ENCODE data around the gene CNTN1. TPM values are rescaled to one million over a fixed set of nuclear protein-coding genes. Genes with fewer than 3 reads are reported as not detected.

CNTN1 gene
- total RNA-seq, 2 donors from 2014 or later = not detected

DNA sequence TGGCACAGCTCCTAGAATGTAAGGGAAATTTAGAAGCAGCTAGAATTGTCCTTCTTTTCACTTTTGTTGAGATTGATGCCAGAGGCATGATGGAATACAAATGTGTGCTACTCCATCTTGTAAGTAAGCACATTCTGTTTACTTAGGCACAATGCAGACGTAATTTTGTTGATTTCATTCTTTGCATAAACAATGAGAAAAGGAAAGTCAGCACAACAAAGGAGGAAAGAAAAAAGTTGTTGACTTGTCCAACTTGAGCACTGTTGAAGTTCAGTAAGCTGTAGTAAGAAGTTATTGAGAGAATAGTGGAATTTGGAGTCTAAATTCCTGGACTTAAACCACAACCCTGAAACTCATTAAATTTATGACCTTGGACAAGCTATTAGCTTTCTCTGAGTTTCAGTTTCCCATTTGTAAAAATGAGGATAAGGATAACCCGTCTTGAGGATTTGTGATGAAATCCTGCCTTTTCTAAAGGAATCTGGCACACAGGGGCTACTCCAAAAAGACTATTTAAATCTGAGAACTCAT, 19.4 kb upstream of the CNTN1 start:
- ATAC-seq = no peak
- H3K4me1 Mint-ChIP-seq = no peaks in the 10 kb centered on the region
- no peaks in the 10 kb centered on the region for H3K36me3 Mint-ChIP-seq (ENCODE audit: low read depth)
- no peaks in the 10 kb centered on the region for H3K9me3 ChIP-seq (ENCODE audit: control insufficient read depth, low read length, poor library complexity, severe bottlenecking)
- no peaks in the 10 kb centered on the region for H3K27me3 Mint-ChIP-seq
- H3K4me3 Mint-ChIP-seq = no peak overlapping the region
- no peak overlapping the region for H3K27ac Mint-ChIP-seq
- no peak for DNase-seq

DNA sequence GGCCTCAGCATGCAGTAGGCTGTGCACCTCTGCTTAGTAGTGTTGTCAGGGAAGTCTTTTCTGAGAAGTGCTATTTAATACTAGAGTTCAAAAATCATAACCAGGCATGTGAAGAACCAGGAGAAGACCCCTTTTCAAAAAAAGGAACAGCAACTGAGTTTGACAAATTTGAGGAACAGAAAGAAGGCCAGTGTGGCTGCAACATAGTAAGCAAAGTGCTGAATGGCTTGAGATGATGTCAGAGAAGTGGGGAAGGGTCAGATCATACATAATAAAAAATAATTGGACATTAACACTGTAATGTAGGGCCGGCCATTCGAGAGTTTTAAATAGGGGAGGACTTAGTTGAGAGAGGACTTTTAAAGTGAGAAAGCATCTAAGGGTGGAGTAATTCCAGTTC, 11.1 kb upstream of the CNTN1 start:
- H3K9me3 ChIP-seq (ENCODE audit: control insufficient read depth, low read length, poor library complexity, severe bottlenecking) = no peaks in the 10 kb centered on the region
- Mint-ChIP-seq H3K36me3 (ENCODE audit: low read depth) (no peaks in the 10 kb centered on the region), H3K27ac (no peak overlapping the region), H3K4me3 (no peak overlapping the region), H3K4me1 (no peaks in the 10 kb centered on the region), H3K27me3 (no peaks in the 10 kb centered on the region)
- no peak for DNase-seq
- ATAC-seq = no peak

DNA sequence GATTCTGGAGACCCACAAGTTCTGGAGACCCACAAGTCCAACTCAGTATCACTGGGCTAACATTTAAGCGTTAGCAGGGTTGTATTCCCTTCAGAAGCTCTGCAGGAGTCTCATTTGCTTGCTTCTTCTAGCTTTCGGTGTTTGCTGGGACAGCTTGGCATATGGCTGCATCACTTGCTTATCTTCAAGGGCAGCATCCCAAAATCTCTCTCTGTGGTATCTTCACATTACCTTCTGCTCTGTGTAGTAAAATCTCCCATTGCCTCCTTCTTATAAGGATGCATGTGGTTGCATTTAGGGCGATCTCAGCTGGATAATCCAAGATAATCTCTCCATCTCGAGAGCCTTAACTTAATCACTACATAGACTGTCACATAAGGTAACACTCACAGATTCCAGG, 7.3 kb upstream of the CNTN1 start:
- H3K27ac Mint-ChIP-seq = no peak overlapping the region
- DNase-seq (no peak), ATAC-seq (no peak)
- no peak overlapping the region for H3K4me3 Mint-ChIP-seq
- no peaks in the 10 kb centered on the region for H3K36me3 Mint-ChIP-seq (ENCODE audit: low read depth)
- H3K9me3 ChIP-seq (ENCODE audit: control insufficient read depth, low read length, poor library complexity, severe bottlenecking) = no peaks in the 10 kb centered on the region
- H3K4me1 Mint-ChIP-seq = no peaks in the 10 kb centered on the region
- H3K27me3 Mint-ChIP-seq = no peaks in the 10 kb centered on the region

DNA sequence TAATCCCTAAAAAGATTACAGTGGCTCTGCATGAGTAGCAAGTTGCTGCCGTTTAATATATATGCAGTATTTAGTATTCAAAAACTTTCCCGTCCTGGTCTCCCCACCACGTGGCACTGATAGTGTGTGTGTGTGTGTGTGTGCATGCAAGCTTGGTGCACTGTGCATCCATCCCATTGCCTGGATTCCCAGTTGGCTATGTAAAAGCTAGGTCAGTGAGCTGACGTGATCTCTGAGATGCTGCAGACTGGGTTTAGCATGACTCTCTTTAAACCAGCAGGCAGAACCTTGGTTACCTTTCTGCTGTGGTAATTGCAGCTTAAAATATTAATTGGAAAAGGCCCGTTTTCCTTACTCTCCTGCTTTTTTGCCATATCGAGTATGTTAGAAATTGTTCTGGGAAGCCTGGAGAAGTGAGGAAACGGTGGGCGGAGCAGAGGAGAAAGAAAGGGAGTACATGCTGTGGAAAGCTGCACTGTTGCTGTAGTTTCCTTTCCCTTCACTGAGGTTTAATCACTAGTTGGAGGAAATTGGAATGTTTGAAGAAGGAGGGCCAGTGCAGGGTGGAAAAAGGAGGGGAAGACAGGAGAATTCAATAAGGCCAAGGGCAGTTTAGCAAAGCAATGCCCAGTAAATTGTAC, 4.0 kb upstream of the CNTN1 start:
- DNase-seq = no peak
- ATAC-seq = no peak
- Mint-ChIP-seq H3K4me1 (no peaks in the 10 kb centered on the region), H3K4me3 (no peak overlapping the region), H3K36me3 (ENCODE audit: low read depth) (no peaks in the 10 kb centered on the region), H3K27me3 (peaks cover 11% of the 10 kb centered on the region), H3K27ac (no peak overlapping the region)
- H3K9me3 ChIP-seq (ENCODE audit: control insufficient read depth, low read length, poor library complexity, severe bottlenecking) = no peaks in the 10 kb centered on the region

DNA sequence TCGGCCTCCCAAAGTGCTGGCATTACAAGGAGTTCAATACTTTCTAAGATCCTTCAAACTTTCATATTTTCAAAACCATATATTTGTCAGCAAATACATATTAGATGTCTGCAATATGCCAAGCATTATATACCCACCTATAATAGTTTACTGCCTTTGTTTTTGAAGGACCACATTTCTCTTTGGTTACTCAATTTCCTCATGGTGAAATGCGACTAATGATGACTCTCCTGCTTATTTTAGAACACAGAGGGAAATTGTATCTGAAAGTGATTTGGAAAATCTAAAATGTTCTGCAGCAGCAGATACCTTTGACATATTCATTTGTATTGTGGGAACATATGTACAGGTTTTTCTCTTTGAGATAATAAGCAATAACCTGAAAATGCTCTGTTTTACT, 2.7 kb upstream of the CNTN1 start:
- ATAC-seq (no peak), DNase-seq (no peak)
- H3K9me3 ChIP-seq (ENCODE audit: control insufficient read depth, low read length, poor library complexity, severe bottlenecking) = no peaks in the 10 kb centered on the region
- peaks cover 19% of the 10 kb centered on the region for H3K27me3 Mint-ChIP-seq
- H3K4me1 Mint-ChIP-seq = no peaks in the 10 kb centered on the region
- H3K36me3 Mint-ChIP-seq (ENCODE audit: low read depth) = no peaks in the 10 kb centered on the region
- no peak overlapping the region for H3K27ac Mint-ChIP-seq
- no peak overlapping the region for H3K4me3 Mint-ChIP-seq

DNA sequence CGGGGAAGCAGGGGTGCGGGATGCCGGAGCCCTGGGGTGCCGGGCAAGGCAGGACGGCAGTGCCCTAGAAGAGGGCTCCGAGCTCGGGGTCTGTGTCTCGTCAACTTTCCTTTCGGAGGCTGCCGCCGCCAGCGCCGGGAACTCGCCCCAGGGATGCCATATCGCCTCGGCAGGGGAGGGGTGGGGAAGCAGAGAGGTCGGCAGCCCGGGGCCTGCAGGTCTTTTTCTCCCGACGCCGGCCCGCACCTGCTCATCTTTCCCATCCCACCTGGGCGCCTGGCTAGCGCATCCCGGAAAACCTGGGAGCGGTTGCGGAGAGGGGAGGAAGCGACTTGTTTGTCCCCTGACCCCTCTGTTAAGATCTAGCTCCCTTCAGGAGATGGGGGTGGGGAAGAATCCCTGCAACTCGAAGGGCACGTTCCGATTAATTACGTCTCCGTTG, 547 bp downstream of the CNTN1 start:
- peak overlapping the region; percentile 55 for H3K4me3 Mint-ChIP-seq
- no peaks in the 10 kb centered on the region for H3K9me3 ChIP-seq (ENCODE audit: control insufficient read depth, low read length, poor library complexity, severe bottlenecking)
- H3K4me1 Mint-ChIP-seq = no peaks in the 10 kb centered on the region
- DNase-seq = no peak
- no peaks in the 10 kb centered on the region for H3K36me3 Mint-ChIP-seq (ENCODE audit: low read depth)
- no peak overlapping the region for H3K27ac Mint-ChIP-seq
- H3K27me3 Mint-ChIP-seq = peaks cover 25% of the 10 kb centered on the region
- ATAC-seq = no peak

DNA sequence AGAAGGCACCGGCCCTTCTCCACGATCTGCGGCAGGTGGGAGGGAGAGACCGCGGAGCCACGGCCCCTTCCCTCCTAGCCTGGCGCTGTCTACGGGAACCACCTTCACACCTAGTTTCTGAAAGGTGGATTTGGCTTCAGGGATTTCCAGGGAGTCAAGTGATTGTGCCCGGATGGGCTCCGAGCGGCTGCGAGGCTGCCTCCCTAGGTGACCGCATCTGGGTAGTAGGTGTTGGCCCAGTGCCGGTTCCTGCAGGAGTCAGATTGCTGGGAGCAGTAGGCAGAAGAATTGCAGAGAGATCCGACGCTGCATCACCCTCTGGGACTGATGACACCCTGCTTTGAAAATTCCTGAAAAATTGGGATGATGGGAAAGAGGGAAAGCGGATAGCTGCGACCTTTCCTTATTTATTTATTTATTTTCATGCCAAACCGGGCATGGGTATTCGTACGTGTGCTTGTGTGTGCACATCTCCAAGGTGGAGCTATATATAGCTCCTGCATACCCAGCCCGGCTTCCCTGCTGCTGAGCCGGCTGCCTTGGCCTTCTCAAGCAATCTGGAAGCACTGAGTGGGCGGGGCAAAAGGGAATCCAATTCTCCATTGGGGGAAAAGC, 1.1 kb downstream of the CNTN1 start:
- peaks cover 25% of the 10 kb centered on the region for H3K27me3 Mint-ChIP-seq
- H3K4me3 Mint-ChIP-seq = peak overlapping the region; percentile 55
- H3K27ac Mint-ChIP-seq = no peak overlapping the region
- H3K36me3 Mint-ChIP-seq (ENCODE audit: low read depth) = no peaks in the 10 kb centered on the region
- H3K4me1 Mint-ChIP-seq = no peaks in the 10 kb centered on the region
- ATAC-seq (no peak), DNase-seq (no peak)
- no peaks in the 10 kb centered on the region for H3K9me3 ChIP-seq (ENCODE audit: control insufficient read depth, low read length, poor library complexity, severe bottlenecking)

DNA sequence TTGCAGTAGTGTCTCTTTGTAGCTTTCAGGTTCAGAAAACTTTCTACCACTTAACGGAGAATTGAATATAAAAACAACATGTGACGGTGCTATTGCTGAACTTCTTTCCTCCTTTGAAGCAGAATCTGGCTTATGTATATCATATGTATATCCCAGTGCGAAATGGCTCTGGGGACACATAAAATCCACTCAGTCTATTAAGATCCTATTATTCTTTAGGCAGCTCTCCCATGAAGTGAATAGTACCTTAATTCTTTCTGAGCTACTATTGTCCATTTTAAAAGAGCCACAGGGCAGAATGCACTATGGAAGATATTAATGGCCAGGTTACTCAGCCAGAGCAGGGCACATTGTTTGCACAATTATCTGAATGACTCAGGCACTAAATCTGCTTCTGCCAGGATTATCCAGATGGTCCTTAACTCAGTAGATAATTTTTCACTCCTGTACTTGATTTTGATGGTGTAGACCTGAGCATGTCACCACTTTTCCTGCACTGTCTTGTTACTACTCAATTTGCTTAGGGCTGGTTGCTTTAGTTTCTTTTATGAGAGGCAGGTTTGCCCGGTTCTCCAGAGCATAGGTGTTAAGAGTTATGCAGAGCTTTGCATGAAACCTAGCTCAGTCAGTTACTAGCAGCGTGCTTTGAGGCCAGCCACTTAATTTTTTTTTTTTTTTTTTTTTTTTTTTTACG, 5.5 kb downstream of the CNTN1 start:
- DNase-seq = no peak

DNA sequence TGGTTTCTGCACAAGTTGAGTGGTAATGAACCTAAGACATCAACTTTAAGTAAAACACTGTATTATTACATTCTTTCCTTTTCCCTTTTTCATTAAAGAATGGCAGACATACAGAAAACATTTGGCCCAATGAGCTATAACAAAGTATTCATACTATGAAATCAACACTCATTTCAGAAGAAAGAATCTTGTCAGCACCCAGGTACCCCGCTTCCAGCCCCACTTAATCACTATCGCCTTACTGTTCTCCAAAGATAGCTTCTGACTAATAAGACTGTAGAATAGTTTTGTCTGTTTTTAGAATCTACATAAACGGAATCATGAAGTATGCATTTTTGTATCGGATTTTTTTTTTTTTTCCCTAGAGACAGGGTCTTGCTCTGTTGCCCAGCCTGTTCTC, 9.5 kb downstream of the CNTN1 start:
- H3K36me3 Mint-ChIP-seq (ENCODE audit: low read depth) = no peaks in the 10 kb centered on the region
- DNase-seq = no peak

More for the DNA sequence above, 5.5 kb downstream of the CNTN1 start:
- Mint-ChIP-seq H3K4me3 (no peak overlapping the region), H3K4me1 (no peaks in the 10 kb centered on the region), H3K27ac (no peak overlapping the region), H3K27me3 (peaks cover 17% of the 10 kb centered on the region), H3K36me3 (ENCODE audit: low read depth) (no peaks in the 10 kb centered on the region)
- ATAC-seq = no peak
- H3K9me3 ChIP-seq (ENCODE audit: control insufficient read depth, low read length, poor library complexity, severe bottlenecking) = no peaks in the 10 kb centered on the region

DNA sequence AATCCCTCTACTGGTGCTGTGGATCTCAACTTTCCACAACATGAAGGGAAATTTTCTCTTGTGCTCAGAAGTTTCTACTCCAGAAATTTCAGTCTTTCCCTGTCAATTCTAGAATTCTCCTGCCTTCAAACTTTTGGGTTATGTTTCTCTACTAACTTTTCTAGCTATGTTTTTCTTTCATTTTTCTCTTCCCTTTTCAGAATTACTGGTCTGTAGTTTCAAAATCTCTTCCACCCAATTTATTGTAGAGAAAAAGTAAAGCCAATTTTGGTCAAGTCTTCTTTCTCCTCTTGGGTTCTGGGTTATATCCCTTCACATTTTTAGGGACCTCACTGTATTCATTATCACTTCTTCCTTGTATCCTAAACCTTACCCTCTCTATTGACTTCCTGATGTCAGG, 18.9 kb downstream of the CNTN1 start:
- no peaks in the 10 kb centered on the region for H3K27me3 Mint-ChIP-seq
- no peak for ATAC-seq
- no peaks in the 10 kb centered on the region for H3K4me1 Mint-ChIP-seq
- DNase-seq = no peak
- no peaks in the 10 kb centered on the region for H3K9me3 ChIP-seq (ENCODE audit: control insufficient read depth, low read length, poor library complexity, severe bottlenecking)
- no peak overlapping the region for H3K27ac Mint-ChIP-seq
- H3K4me3 Mint-ChIP-seq = no peak overlapping the region
- no peaks in the 10 kb centered on the region for H3K36me3 Mint-ChIP-seq (ENCODE audit: low read depth)

More for the DNA sequence above, 9.5 kb downstream of the CNTN1 start:
- no peak overlapping the region for H3K4me3 Mint-ChIP-seq
- no peaks in the 10 kb centered on the region for H3K27me3 Mint-ChIP-seq
- no peaks in the 10 kb centered on the region for H3K4me1 Mint-ChIP-seq
- ATAC-seq = no peak
- H3K9me3 ChIP-seq (ENCODE audit: control insufficient read depth, low read length, poor library complexity, severe bottlenecking) = no peaks in the 10 kb centered on the region
- H3K27ac Mint-ChIP-seq = no peak overlapping the region

DNA sequence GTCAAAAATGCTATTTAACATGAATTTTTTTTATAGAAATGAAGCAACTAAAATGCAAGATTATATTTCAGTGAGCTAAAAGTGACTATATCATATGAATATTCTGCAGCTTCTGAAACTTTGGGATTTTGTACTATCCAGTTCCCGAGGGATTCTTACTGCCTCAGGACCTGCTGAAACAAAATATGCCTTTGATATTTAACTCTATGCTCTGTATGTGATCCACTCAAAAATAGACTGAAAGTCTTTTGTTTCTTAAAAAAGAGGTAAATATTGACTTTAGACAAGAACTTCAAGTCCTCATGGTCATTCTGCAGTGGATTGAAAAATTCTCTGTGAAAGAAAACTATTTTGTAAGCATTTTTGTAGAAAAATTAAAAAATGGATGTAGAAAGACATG, 22.4 kb downstream of the CNTN1 start:
- no peak for ATAC-seq
- Mint-ChIP-seq H3K4me1 (no peaks in the 10 kb centered on the region), H3K27me3 (no peaks in the 10 kb centered on the region), H3K27ac (no peak overlapping the region), H3K36me3 (ENCODE audit: low read depth) (no peaks in the 10 kb centered on the region), H3K4me3 (no peak overlapping the region)
- H3K9me3 ChIP-seq (ENCODE audit: control insufficient read depth, low read length, poor library complexity, severe bottlenecking) = no peaks in the 10 kb centered on the region
- no peak for DNase-seq

DNA sequence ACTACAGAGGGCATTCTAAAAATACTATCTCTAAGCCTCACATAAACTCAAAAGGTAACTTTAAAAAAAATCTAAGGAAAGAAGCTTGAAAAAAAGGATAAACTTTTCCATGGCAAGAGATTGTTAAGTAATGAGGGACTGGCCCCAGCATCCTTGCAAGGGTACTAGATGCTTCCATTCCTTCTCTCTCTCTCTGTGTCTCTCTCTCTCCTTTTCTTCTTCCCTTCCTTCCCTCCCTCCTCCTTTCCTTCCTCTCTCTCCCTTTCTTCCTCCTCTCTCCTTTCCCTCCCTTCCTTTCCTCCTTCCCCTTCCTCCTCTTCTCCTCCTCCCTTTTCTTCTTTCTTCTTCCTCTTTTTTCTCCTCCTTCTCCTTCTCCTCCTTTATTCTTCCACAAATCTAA, 23.8 kb downstream of the CNTN1 start:
- no peaks in the 10 kb centered on the region for H3K27me3 Mint-ChIP-seq
- no peaks in the 10 kb centered on the region for H3K4me1 Mint-ChIP-seq
- DNase-seq = no peak
- H3K4me3 Mint-ChIP-seq = no peak overlapping the region
- H3K36me3 Mint-ChIP-seq (ENCODE audit: low read depth) = no peaks in the 10 kb centered on the region
- H3K9me3 ChIP-seq (ENCODE audit: control insufficient read depth, low read length, poor library complexity, severe bottlenecking) = no peaks in the 10 kb centered on the region
- ATAC-seq = no peak
- no peak overlapping the region for H3K27ac Mint-ChIP-seq

DNA sequence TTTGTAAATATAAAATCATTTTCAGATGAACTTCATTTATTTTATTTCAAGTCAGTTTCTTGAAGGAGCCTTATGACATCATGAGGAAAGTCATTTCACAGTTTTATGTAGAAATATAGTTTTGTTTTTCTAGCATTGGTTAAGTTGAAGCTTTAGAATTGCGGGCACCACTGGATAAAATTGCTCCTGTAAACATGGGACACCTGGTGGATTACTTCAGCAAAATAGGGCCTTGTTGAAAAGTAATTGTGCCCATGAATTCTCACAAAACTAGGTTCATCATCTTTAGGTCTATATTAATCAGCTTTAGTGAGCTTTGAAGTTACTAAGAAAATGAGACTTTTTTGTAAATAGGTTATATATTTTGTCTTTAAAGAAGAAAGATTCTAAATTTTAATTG, 25.3 kb downstream of the CNTN1 start:
- no peak for ATAC-seq
- H3K36me3 Mint-ChIP-seq (ENCODE audit: low read depth) = no peaks in the 10 kb centered on the region
- DNase-seq = no peak
- no peaks in the 10 kb centered on the region for H3K27me3 Mint-ChIP-seq
- H3K27ac Mint-ChIP-seq = no peak overlapping the region
- H3K4me3 Mint-ChIP-seq = no peak overlapping the region
- no peaks in the 10 kb centered on the region for H3K4me1 Mint-ChIP-seq
- H3K9me3 ChIP-seq (ENCODE audit: control insufficient read depth, low read length, poor library complexity, severe bottlenecking) = no peaks in the 10 kb centered on the region
